Measurements from ENCODE around the gene ASB6.
A peak's percentile ranks its signal among the peaks of the same experiment; 100 is the strongest.
"Not testable (repeated sequence)": the region's sequence is repeated elsewhere in the genome, so short reads cannot be mapped to it uniquely, and the experiment has no call there.

Gene ASB6

GRCh38 chr9:129640871-129641749, 841 bp downstream of the ASB6 start:
- peak; percentile 28 for DNase-seq

GRCh38 chr9:129640086-129640870, 1.7 kb downstream of the ASB6 start:
- DNase-seq: peak; percentile 13

GRCh38 chr9:129639756-129640085, 2.2 kb downstream of the ASB6 start:
- no peak for DNase-seq

GRCh38 chr9:129639034-129639630, 2.8 kb downstream of the ASB6 start:
- DNase-seq: no peak

- DNase-seq: no peak
Observed at GRCh38 chr9:129637673-129638439, 4.1 kb downstream of the ASB6 start.

GRCh38 chr9:129637102-129637501, 4.8 kb downstream of the ASB6 start:
- DNase-seq: no peak

- not testable (repeated sequence) for DNase-seq
Observed at GRCh38 chr9:129636343-129636742, 5.6 kb downstream of the ASB6 start.

GRCh38 chr9:129635099-129636065, 6.6 kb downstream of the ASB6 start:
- DNase-seq: no peak

- no peak for DNase-seq
Observed at GRCh38 chr9:129633848-129634247, 8.1 kb downstream of the ASB6 start.

GRCh38 chr9:129633207-129633606, 8.7 kb downstream of the ASB6 start:
- no peak for DNase-seq

GRCh38 chr9:129632460-129632859, 9.5 kb downstream of the ASB6 start:
- no peak for DNase-seq

- DNase-seq: no peak
Observed at GRCh38 chr9:129631674-129632129, 10.2 kb downstream of the ASB6 start.

GRCh38 chr9:129630967-129631673, 10.8 kb downstream of the ASB6 start:
- no peak for DNase-seq

- no peak for DNase-seq
Observed at GRCh38 chr9:129629251-129629820, 12.6 kb downstream of the ASB6 start.

- DNase-seq: no peak
Observed at GRCh38 chr9:129628709-129629108, 13.2 kb downstream of the ASB6 start.

- no peak for DNase-seq
Observed at GRCh38 chr9:129627556-129628440, 14.2 kb downstream of the ASB6 start.

- DNase-seq: no peak
Observed at GRCh38 chr9:129626625-129627284, 15.2 kb downstream of the ASB6 start.

- peak; percentile 62 for DNase-seq
Observed at GRCh38 chr9:129626079-129626624, 15.8 kb downstream of the ASB6 start, which contains the start of gene NTMT1. Gene NTMT1, plus strand, starts transcription at chr9:129626163. Its CDS starts 6,541 bp downstream, at chr9:129632704.

All from NCI-H146 (cell line).